HepG2 (cell line): Measurements from ENCODE around the gene CNNM3. TPM values are rescaled to one million over a fixed set of nuclear protein-coding genes. Genes with fewer than 3 reads are reported as not detected.

Experiments used
- ATAC-seq: fragments of 200-7000 bp; cut with Tn5 transposase; 3 replicates; pipeline ENCODE4 v1.9.1; 2020; ENCODE audit warnings: mild to moderate bottlenecking, moderate library complexity
- BruUV-seq: library from RNA; stranded (reverse); fragments of 400-500 nt; replicated peaks from 2 replicates; lab custom pipeline; 2021; lab: Mats Ljungman, UMichigan
- CTCF ChIA-PET: fragments of 300-600 bp; formaldehyde crosslinking; extraction: SDS; loops from one replicate; lab custom pipeline; 2021; ENCODE audit warnings: low total read pairs, inconsistent platforms, low intra/inter-chr PET ratio; lab: Yijun Ruan, JAX
- POLR2A ChIA-PET: fragments of 350-600 bp; sonication (Branson Sonifier 250); formaldehyde crosslinking; loops from one replicate; lab custom pipeline; 2020; ENCODE audit warnings: antibody characterized with exemption, inconsistent platforms; lab: Yijun Ruan, JAX
- DNase-seq: peaks from one replicate; pipeline ENCODE4 v3.0.0-alpha.2; 2015; ENCODE audit warnings: low spot score
- FAIRE-seq: peaks from 3 replicates; lab custom pipeline; 2011; peaks lifted over from hg19 to GRCh38; lab: Jason Lieb, UNC
- H2AFZ ChIP-seq: one replicate; pipeline ENCODE4 v1.6.1; 2011; ENCODE audit warnings: low read length, inconsistent platforms
- H3K27ac ChIP-seq: fragments of 300-600 bp; 3 replicates; pipeline ENCODE4 v1.8.0; 2011; ENCODE audit warnings: mixed run types, mild to moderate bottlenecking, mixed read lengths, low read length, inconsistent platforms; ENCODE audit not compliant: insufficient read depth; ENCODE audit errors: extremely low read length
- H3K27me3 ChIP-seq, 2 experiments: fragments of 200-600 bp in 1 of 2; 2 replicates in 1 of 2; 3 replicates in 1 of 2; pipeline versions ENCODE4 v1.6.0 to v1.8.0; 2011; ENCODE audit warnings: low read length in 2 of 2, mild to moderate bottlenecking in 2 of 2, moderate library complexity in 2 of 2, inconsistent platforms in 1 of 2; ENCODE audit not compliant: insufficient read depth in 2 of 2, control insufficient read depth in 1 of 2
- H3K36me3 ChIP-seq, 2 experiments: fragments of 200-600 bp in 1 of 2; replicated peaks in 1 of 2; 2 replicates in 1 of 2; 3 replicates in 1 of 2; pipeline versions ENCODE4 v1.5.1 to v1.8.0; 2011; ENCODE audit warnings: low read length in 2 of 2, inconsistent platforms in 1 of 2; ENCODE audit not compliant: insufficient read depth in 2 of 2, control insufficient read depth in 1 of 2
- H3K4me1 ChIP-seq: 2 replicates; pipeline ENCODE4 v1.5.1; 2012; ENCODE audit warnings: low read length, inconsistent platforms; ENCODE audit not compliant: insufficient read depth
- H3K4me2 ChIP-seq: 2 replicates; pipeline ENCODE4 v1.6.0; 2011; ENCODE audit warnings: low read depth, low read length, inconsistent platforms
- H3K4me3 ChIP-seq, 3 experiments: fragments of 200-600 bp in 1 of 3; sonication (generic), shearing (Covaris generic) in 1 of 3; replicated peaks in 1 of 3; 2 replicates each; pipeline ENCODE4 v1.5.1; 2011 to 2016; ENCODE audit warnings: low read length in 3 of 3, inconsistent platforms in 2 of 3, low read depth in 2 of 3, mild to moderate bottlenecking in 2 of 3, control low read depth in 1 of 3, mixed read lengths in 1 of 3; ENCODE audit not compliant: insufficient read depth in 1 of 3
- H3K79me2 ChIP-seq: one replicate; pipeline ENCODE4 v1.6.1; 2011; ENCODE audit warnings: low read length, inconsistent platforms; ENCODE audit not compliant: insufficient read depth
- H3K9ac ChIP-seq: 2 replicates; pipeline ENCODE4 v1.6.0; 2011; ENCODE audit warnings: mild to moderate bottlenecking, low read depth, low read length, inconsistent platforms; ENCODE audit not compliant: insufficient read depth
- H3K9me3 ChIP-seq: 2 replicates; pipeline ENCODE4 v1.5.1; 2012; ENCODE audit warnings: mild to moderate bottlenecking, low read length
- H4K20me1 ChIP-seq: 2 replicates; pipeline ENCODE4 v1.6.0; 2011; ENCODE audit warnings: inconsistent platforms, mild to moderate bottlenecking, low read length, moderate library complexity; ENCODE audit not compliant: insufficient read depth
- ETV6 ChIP-seq: sonication (generic); formaldehyde crosslinking; conservative IDR thresholded peaks from 2 replicates; pipeline ENCODE4 v1.4.0; 2020; ENCODE audit warnings: missing genetic modification reagents
- HDAC1 ChIP-seq: sonication (generic); formaldehyde crosslinking; IDR thresholded peaks from 2 replicates; pipeline ENCODE4 v1.5.1; 2020; ENCODE audit warnings: mild to moderate bottlenecking, missing genetic modification reagents
- HHEX ChIP-seq: IDR thresholded peaks from 2 replicates; pipeline ENCODE4 v1.6.1; 2016; ENCODE audit warnings: control low read depth
- KDM6A ChIP-seq: IDR thresholded peaks from 2 replicates; pipeline ENCODE4 v1.6.1; 2016; ENCODE audit warnings: low read depth
- MTA3 ChIP-seq: sonication (generic); formaldehyde crosslinking; IDR thresholded peaks from 2 replicates; pipeline ENCODE4 v1.4.0; 2020; ENCODE audit warnings: missing genetic modification reagents
- ZNF234 ChIP-seq: sonication (generic); formaldehyde crosslinking; conservative IDR thresholded peaks from 2 replicates; pipeline ENCODE4 v1.5.1; 2020; ENCODE audit warnings: mild to moderate bottlenecking, missing genetic modification reagents
- ZNF678 ChIP-seq: sonication (generic); formaldehyde crosslinking; IDR thresholded peaks from 2 replicates; pipeline ENCODE4 v1.4.0; 2020; ENCODE audit warnings: mild to moderate bottlenecking, missing genetic modification reagents
- ZNF7 ChIP-seq: IDR thresholded peaks from 2 replicates; pipeline ENCODE4 v1.6.1; 2016; ENCODE audit warnings: missing biosample characterization, missing genetic modification reagents
- ZSCAN25 ChIP-seq: sonication (generic); formaldehyde crosslinking; IDR thresholded peaks from 2 replicates; pipeline ENCODE4 v1.8.0; 2022; ENCODE audit warnings: mild to moderate bottlenecking, missing genetic modification reagents
- ZSCAN31 ChIP-seq: sonication (generic); formaldehyde crosslinking; IDR thresholded peaks from 2 replicates; pipeline ENCODE4 v1.5.0; 2020; ENCODE audit warnings: low read depth, mild to moderate bottlenecking, missing genetic modification reagents
- WGBS: methylation state at CpG from one replicate; pipeline ENCODE4 v1.1.6; 2017; ENCODE audit warnings: low lambda C conversion rate; 5-methylcytosine and 5-hydroxymethylcytosine counted together
- in situ Hi-C: cut with HindIII; loops from 2 replicates; pipeline ENCODE4 v1.10.0; 2017; ENCODE audit warnings: low pct_unique_long_range_greater_than_20kb; ENCODE audit not compliant: extremely low pct_ligation_motif_present
- intact Hi-C: fragments of 100-400 bp; cut with micrococcal nuclease; formaldehyde crosslinking; loops from one replicate; pipeline ENCODE4 v1.10.0; 2022; ENCODE audit not compliant: unreplicated experiment
- polyA plus RNA-seq, 8 experiments: library from polyadenylated mRNA; depleted of rRNA in 3 of 8; stranded (reverse) in 7 of 8; unstranded in 1 of 8; fragments of >200 nt; fragmentation: Illumina TruSeq in 4 of 8; extraction: Trizol in 4 of 8; gene quantifications; 2 replicates each; pipeline versions ENCODE4 v1.2.1 to v1.2.3, GENCODE V29; 2011 to 2016; ENCODE audit warnings: low read depth in 4 of 8, missing spikeins in 1 of 8, mixed read lengths in 1 of 8; ENCODE audit not compliant: insufficient read depth in 1 of 8
- total RNA-seq, 5 experiments: library from RNA; depleted of rRNA; stranded (reverse); fragments of >200 nt; fragmentation: Illumina TruSeq; extraction: Trizol; gene quantifications; 2 replicates each; pipeline ENCODE4 v1.2.3, GENCODE V29; 2016; ENCODE audit warnings: low read depth in 1 of 5
- TF ChIP-seq, protein P1 (sequence below): sonication (generic); formaldehyde crosslinking; IDR thresholded peaks from 2 replicates; pipeline ENCODE4 v1.4.0; 2020; ENCODE audit warnings: missing genetic modification reagents
- TF ChIP-seq, protein P2 (sequence below): sonication (generic); formaldehyde crosslinking; IDR thresholded peaks from 2 replicates; pipeline ENCODE4 v1.4.0; 2020; ENCODE audit warnings: mild to moderate bottlenecking, missing genetic modification reagents
- TF ChIP-seq, protein P3 (sequence below): sonication (generic); formaldehyde crosslinking; IDR thresholded peaks from 2 replicates; pipeline ENCODE4 v1.5.0; 2020; ENCODE audit warnings: mild to moderate bottlenecking, missing genetic modification reagents

The CNNM3 gene
- total and polyA plus RNA-seq, 2 of the 13 experiments (the other 11 are each of a cell fraction or from before 2014, with no cell fraction given): 21.2 to 27.9 TPM

DNA sequence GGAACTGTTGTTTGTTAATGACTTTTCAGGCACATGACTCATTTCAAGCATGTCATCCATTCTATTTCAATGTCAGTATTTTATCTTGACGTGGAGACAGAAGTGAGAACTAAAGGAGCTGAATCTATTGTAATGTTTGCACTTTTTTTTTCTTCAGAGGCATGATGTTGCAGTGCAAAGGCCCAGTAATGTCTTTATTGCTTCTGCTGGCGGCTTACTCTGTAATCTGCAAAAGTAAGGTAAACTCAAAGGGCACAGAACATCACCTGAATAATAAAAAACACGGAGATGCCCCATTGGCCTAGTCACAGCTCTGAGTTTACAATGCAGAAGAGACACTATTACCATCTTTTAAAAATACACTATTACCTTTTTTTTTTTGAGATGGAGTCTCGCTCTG is 2.4 kb upstream of the CNNM3 start (continued):
- TF ChIP-seq ETV6: no peak
- TF ChIP-seq ZSCAN31 (CRISPR knock-in tag): no peak
- TF ChIP-seq, protein P1, sequence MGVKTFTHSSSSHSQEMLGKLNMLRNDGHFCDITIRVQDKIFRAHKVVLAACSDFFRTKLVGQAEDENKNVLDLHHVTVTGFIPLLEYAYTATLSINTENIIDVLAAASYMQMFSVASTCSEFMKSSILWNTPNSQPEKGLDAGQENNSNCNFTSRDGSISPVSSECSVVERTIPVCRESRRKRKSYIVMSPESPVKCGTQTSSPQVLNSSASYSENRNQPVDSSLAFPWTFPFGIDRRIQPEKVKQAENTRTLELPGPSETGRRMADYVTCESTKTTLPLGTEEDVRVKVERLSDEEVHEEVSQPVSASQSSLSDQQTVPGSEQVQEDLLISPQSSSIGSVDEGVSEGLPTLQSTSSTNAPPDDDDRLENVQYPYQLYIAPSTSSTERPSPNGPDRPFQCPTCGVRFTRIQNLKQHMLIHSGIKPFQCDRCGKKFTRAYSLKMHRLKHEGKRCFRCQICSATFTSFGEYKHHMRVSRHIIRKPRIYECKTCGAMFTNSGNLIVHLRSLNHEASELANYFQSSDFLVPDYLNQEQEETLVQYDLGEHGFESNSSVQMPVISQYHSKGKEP (CRISPR knock-in tag): no peak
- no peak for TF ChIP-seq ZSCAN25 (CRISPR knock-in tag)
- no peak for TF ChIP-seq HHEX (CRISPR knock-in tag)
- TF ChIP-seq, all 625 proteins: peak for 0

DNA sequence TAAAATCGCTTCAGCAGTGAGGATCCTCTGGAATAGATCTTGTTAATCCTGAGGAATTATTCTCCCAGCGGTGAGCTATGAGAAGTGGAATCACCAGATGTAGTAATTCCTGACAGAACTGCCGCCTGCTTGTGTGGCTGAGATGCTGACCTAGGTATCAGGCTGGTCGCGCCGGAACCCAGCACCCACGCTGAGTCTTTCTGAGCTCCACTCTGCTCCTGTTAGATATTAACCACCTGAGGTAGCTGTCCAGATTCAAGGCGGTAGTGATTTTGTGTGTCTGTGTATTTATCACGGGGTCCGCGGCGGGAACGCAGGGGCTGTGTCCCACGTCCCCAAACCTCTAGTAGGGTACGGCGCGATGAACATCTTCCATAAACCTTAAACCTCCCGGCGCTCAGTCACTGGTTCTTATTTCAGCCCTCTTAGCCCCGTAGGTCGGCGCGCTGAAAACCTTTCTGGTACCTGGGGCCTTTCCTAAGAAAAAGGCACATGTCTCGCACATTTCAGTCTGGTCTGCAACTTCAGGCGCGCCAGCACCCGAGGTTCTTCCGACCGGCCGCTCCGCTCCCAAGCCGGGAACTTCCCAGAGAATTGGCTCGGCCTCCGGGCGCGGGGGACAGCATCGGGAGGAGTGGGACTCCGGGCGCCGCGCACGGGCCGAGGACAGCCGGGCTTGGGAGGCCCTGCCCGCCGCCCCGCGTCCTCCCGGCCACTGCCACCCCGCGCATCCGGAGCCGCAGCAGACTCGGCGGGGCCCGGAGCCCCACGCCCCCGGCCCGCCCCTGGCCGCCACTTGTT is 542 bp upstream of the CNNM3 start:
- FAIRE-seq (peak; percentile 40), ATAC-seq (no peak), DNase-seq (peak; percentile 39)
- intact Hi-C loops: loop anchor here (5.0 kb wide), 3 partner anchors 53 to 213 kb away; partner anchors contain the start of genes CNNM4 and KANSL3
- H3K27me3 ChIP-seq: no peaks in the 10 kb centered on the region; a peak in 1 of 5 replicates
- peaks cover 72% of the 10 kb centered on the region for H3K4me1 ChIP-seq
- peak overlapping the region; percentile 98 for H3K4me2 ChIP-seq
- H2AFZ ChIP-seq: peak overlapping the region; percentile 11
- H4K20me1 ChIP-seq: peaks cover 31% of the 10 kb centered on the region
- WGBS: 2% methylated on average over 34 of the region's 60 CpGs
- H3K36me3 ChIP-seq: peaks cover 0 to 7% of the 10 kb centered on the region in 2 experiments; a peak in 1 of 5 replicates
- ChIA-PET CTCF (no interaction called here), POLR2A (interaction anchor here (0.9 to 7.4 kb wide), 17 partner anchors 9 to 265 kb away, joined by 3 to 99 read pairs (median 4); partner anchors contain the start of genes ANKRD39 and CNNM4)
- in situ Hi-C loops: no loop called here
- peaks cover 45% of the 10 kb centered on the region for H3K79me2 ChIP-seq
- peak overlapping the region; percentile 92 for H3K27ac ChIP-seq
- peak overlapping the region; percentile 75 for H3K9ac ChIP-seq
- H3K9me3 ChIP-seq: no peaks in the 10 kb centered on the region
- TSS peak; percentile 77 for BruUV-seq
- H3K4me3 ChIP-seq: peak overlapping the region; percentile 87 to 96 (median 91)
- TF ChIP-seq KDM6A (CRISPR knock-in tag) (no peak), ZNF678 (CRISPR knock-in tag) (peak; percentile 44; the same call in 1 of the 2 replicates), MTA3 (CRISPR knock-in tag) (no peak), ZNF7 (CRISPR knock-in tag) (no peak), HDAC1 (CRISPR knock-in tag) (peak; percentile 59), ZNF234 (CRISPR knock-in tag) (0 out of 2 replicates have a peak, but pooled peaks have one; percentile 43)
- TF ChIP-seq, protein P2, sequence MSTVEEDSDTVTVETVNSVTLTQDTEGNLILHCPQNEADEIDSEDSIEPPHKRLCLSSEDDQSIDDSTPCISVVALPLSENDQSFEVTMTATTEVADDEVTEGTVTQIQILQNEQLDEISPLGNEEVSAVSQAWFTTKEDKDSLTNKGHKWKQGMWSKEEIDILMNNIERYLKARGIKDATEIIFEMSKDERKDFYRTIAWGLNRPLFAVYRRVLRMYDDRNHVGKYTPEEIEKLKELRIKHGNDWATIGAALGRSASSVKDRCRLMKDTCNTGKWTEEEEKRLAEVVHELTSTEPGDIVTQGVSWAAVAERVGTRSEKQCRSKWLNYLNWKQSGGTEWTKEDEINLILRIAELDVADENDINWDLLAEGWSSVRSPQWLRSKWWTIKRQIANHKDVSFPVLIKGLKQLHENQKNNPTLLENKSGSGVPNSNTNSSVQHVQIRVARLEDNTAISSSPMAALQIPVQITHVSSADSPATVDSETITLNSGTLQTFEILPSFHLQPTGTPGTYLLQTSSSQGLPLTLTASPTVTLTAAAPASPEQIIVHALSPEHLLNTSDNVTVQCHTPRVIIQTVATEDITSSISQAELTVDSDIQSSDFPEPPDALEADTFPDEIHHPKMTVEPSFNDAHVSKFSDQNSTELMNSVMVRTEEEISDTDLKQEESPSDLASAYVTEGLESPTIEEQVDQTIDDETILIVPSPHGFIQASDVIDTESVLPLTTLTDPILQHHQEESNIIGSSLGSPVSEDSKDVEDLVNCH (CRISPR knock-in tag): 0 out of 2 replicates have a peak, but pooled peaks have one; percentile 37
- TF ChIP-seq, protein P1 (CRISPR knock-in tag): 0 out of 2 replicates have a peak, but pooled peaks have one; percentile 18
- TF ChIP-seq, protein P3, sequence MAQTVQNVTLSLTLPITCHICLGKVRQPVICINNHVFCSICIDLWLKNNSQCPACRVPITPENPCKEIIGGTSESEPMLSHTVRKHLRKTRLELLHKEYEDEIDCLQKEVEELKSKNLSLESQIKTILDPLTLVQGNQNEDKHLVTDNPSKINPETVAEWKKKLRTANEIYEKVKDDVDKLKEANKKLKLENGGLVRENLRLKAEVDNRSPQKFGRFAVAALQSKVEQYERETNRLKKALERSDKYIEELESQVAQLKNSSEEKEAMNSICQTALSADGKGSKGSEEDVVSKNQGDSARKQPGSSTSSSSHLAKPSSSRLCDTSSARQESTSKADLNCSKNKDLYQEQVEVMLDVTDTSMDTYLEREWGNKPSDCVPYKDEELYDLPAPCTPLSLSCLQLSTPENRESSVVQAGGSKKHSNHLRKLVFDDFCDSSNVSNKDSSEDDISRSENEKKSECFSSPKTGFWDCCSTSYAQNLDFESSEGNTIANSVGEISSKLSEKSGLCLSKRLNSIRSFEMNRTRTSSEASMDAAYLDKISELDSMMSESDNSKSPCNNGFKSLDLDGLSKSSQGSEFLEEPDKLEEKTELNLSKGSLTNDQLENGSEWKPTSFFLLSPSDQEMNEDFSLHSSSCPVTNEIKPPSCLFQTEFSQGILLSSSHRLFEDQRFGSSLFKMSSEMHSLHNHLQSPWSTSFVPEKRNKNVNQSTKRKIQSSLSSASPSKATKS (CRISPR knock-in tag): no peak; the same call in 1 of the 2 replicates
